Stimulated activated CD4-positive, alpha-beta T cell treated with anti-CD3 and anti-CD28 coated beads, Interleukin-15, amount 100 ng/mL, for 1 hour (primary cell): Measurements from ENCODE around the gene SLX4IP.

Experiments used
- DNase-seq, 2 donors: peaks; one replicate each; pipeline ENCODE4 v3.0.0-alpha.2; 2020; ENCODE audit warnings: low read depth in 1 of 2, low spot score in 1 of 2

Gene SLX4IP

GRCh38 chr20:10547276-10548114 lies 112.4 kb downstream of the SLX4IP start:
- no peak for DNase-seq

- no peak for DNase-seq
Observed at GRCh38 chr20:10549511-10549910, 114.4 kb downstream of the SLX4IP start.

GRCh38 chr20:10550204-10551118 lies 115.4 kb downstream of the SLX4IP start:
- DNase-seq: no peak

GRCh38 chr20:10551732-10552724 lies 116.9 kb downstream of the SLX4IP start:
- peak in 1 of 2 donors; percentile 3 for DNase-seq

- DNase-seq: peak in 1 of 2 donors; percentile 8
Observed at GRCh38 chr20:10553326-10553984, 118.3 kb downstream of the SLX4IP start.

- DNase-seq: no peak
Observed at GRCh38 chr20:10554285-10554684, 119.2 kb downstream of the SLX4IP start.

- no peak for DNase-seq
Observed at GRCh38 chr20:10555393-10555792, 120.3 kb downstream of the SLX4IP start.

- DNase-seq: no peak
Observed at GRCh38 chr20:10555865-10556308, 120.8 kb downstream of the SLX4IP start.

- no peak for DNase-seq
Observed at GRCh38 chr20:10556519-10557083, 121.5 kb downstream of the SLX4IP start.

- no peak for DNase-seq
Observed at GRCh38 chr20:10557685-10558084, 122.6 kb downstream of the SLX4IP start.

- DNase-seq: no peak
Observed at GRCh38 chr20:10558635-10559187, 123.6 kb downstream of the SLX4IP start.

GRCh38 chr20:10559266-10559665 lies 124.2 kb downstream of the SLX4IP start:
- DNase-seq: no peak

- DNase-seq: no peak
Observed at GRCh38 chr20:10560686-10561085, 125.6 kb downstream of the SLX4IP start.

- no peak for DNase-seq
Observed at GRCh38 chr20:10561302-10561701, 126.2 kb downstream of the SLX4IP start.

- no peak for DNase-seq
Observed at GRCh38 chr20:10562899-10563298, 127.8 kb downstream of the SLX4IP start.

GRCh38 chr20:10563935-10564492 lies 128.9 kb downstream of the SLX4IP start:
- no peak for DNase-seq

- DNase-seq: no peak
Observed at GRCh38 chr20:10565191-10565921, 130.3 kb downstream of the SLX4IP start.
